Smooth muscle cell of trachea (primary cell): ENCODE measurements around the gene CALR3. TPM values are rescaled to one million over a fixed set of nuclear protein-coding genes. Genes with fewer than 3 reads are reported as not detected.

Experiments used
- total RNA-seq: library from RNA; depleted of rRNA; stranded (reverse); fragments of >200 nt; gene quantifications from 2 replicates; pipeline ENCODE4 v1.2.1, GENCODE V29; 2014

Gene CALR3
- not detected in 2 replicates for total RNA-seq

GRCh38 chr19:16495982-16496612, at the start of gene CALR3, which contains the start of gene C19orf44:
Gene CALR3, minus strand, starts transcription at chr19:16496167. Its CDS starts 38 bp downstream, at chr19:16496129.
Gene C19orf44, plus strand, starts transcription at chr19:16496394. Its CDS starts 4,399 bp downstream, at chr19:16500793.

GRCh38 chr19:16542045-16542909, 46.3 kb upstream of the CALR3 start, which contains the start of gene CHERP:
Gene CHERP, minus strand, starts transcription at chr19:16542437. Its CDS starts 59 bp downstream, at chr19:16542378.

Other genes starting within 250 kb of the CALR3 start
- gene KLF2, start 171.3 kb downstream of the CALR3 start, total RNA-seq = 2.0 and 2.8 TPM in 2 replicates
- 10.9 and 18.0 TPM in 2 replicates for gene EPS15L1, start 24.2 kb downstream of the CALR3 start, total RNA-seq
- 4.5 and 6.9 TPM in 2 replicates for gene C19orf44, start 227 bp upstream of the CALR3 start, total RNA-seq
- 6.7 and 9.4 TPM in 2 replicates for gene CHERP, start 46.3 kb upstream of the CALR3 start, total RNA-seq
- 29.1 and 32.9 TPM in 2 replicates for gene SLC35E1, start 76.2 kb upstream of the CALR3 start, total RNA-seq
- gene MED26, start 132.0 kb upstream of the CALR3 start, total RNA-seq = 5.8 and 6.1 TPM in 2 replicates
- gene SMIM7, start 164.0 kb upstream of the CALR3 start, total RNA-seq = 63.5 and 115 TPM in 2 replicates
- 1.9 and 5.6 TPM in 2 replicates for gene TMEM38A, start 165.0 kb upstream of the CALR3 start, total RNA-seq
- under 0.01 TPM in 1 of 2 replicates, not detected in the other for gene NWD1, start 223.7 kb upstream of the CALR3 start, total RNA-seq